ENCODE data around the gene RHEBL1. TPM values are rescaled to one million over a fixed set of nuclear protein-coding genes. Genes with fewer than 3 reads are reported as not detected.
A peak's percentile ranks its signal among the peaks of the same experiment; 100 is the strongest.

RHEBL1 gene
- total and polyA plus RNA-seq, 11 donors: 0.19 to 2.0 (median 0.43) TPM; not detected in 5

GRCh38 chr12:49104822-49105221 is 35.0 kb upstream of the RHEBL1 start:
- no peak overlapping the region for H3K4me3 ChIP-seq
- peak overlapping the region in 6 of 12 donors; percentile 24 to 73 (median 32) for H3K27ac ChIP-seq
- no peaks in the 10 kb centered on the region for H3K27me3 ChIP-seq
- H3K9me3 ChIP-seq: no peaks in the 10 kb centered on the region
- 63 to 88% (median 71%) methylated on average over 3 of the region's 3 CpGs for WGBS, 4 donors
- TF ChIP-seq POLR2A (IDR thresholded peaks at IDR 0.05) (no peak), CTCF (IDR thresholded peaks at IDR 0.05) (no peak)
- H3K4me1 ChIP-seq: peaks cover 3 to 64% (median 58%) of the 10 kb centered on the region in 12 donors
- ATAC-seq (no peak), DNase-seq (no peak)
- H3K36me3 ChIP-seq: peaks cover 7 to 69% (median 59%) of the 10 kb centered on the region in 9 donors
- intact Hi-C loops (cut with DNase I): loop anchor here in 1 of 10 donors (5.0 kb wide), 1 partner anchor 38 kb away; the partner anchor contains the start of gene RHEBL1

GRCh38 chr12:49100380-49100779 is 30.6 kb upstream of the RHEBL1 start:
- no peaks in the 10 kb centered on the region for H3K9me3 ChIP-seq
- DNase-seq: peak in 1 of 5 donors; percentile 17
- WGBS, 4 donors: 92 to 95% (median 93%) methylated on average over 6 of the region's 6 CpGs
- peaks cover 0 to 20% (median 16%) of the 10 kb centered on the region in 12 donors for H3K4me1 ChIP-seq
- no peak for ATAC-seq
- no peak overlapping the region for H3K4me3 ChIP-seq
- peaks cover 7 to 97% (median 87%) of the 10 kb centered on the region in 9 donors for H3K36me3 ChIP-seq
- H3K27ac ChIP-seq: no peak overlapping the region
- H3K27me3 ChIP-seq: no peaks in the 10 kb centered on the region
- intact Hi-C loops (cut with DNase I): loop anchor here in 1 of 10 donors (5.0 kb wide), 1 partner anchor 33 kb away; the partner anchor contains the start of gene RHEBL1
- TF ChIP-seq CTCF (IDR thresholded peaks at IDR 0.05) (no peak), POLR2A (IDR thresholded peaks at IDR 0.05) (no peak)

DNA sequence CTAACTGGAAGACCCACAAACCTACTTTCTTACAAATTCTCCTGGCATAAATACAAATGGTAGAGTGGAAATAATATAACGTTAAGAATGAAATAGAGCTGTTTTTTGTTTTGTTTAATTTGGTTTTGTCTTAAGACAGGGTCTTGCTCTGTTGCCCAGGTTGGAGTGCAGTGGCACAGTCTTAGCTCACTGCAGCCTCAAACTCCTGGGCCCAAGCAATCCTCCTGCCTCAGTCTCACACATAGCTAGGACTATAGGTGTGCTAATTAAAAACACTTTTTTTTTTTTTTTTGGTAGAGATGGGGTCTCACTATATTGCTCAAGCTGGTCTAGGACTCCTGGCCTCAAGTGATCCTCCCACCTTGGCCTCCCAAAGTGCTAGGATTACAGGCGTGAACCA is 28.9 kb upstream of the RHEBL1 start:
- Histone ChIP-seq H3K27ac (no peak overlapping the region), H3K36me3 (peaks cover 7 to 81% (median 76%) of the 10 kb centered on the region in 9 donors), H3K4me3 (no peak overlapping the region), H3K27me3 (peaks cover 0 to 14% (median 6%) of the 10 kb centered on the region in 9 donors), H3K4me1 (peaks cover 0 to 19% (median 14%) of the 10 kb centered on the region in 12 donors), H3K9me3 (no peaks in the 10 kb centered on the region)
- no peak for ATAC-seq
- TF ChIP-seq POLR2A (IDR thresholded peaks at IDR 0.05): no peak
- no peak for TF ChIP-seq CTCF (IDR thresholded peaks at IDR 0.05)
- DNase-seq: no peak
- WGBS, 4 donors: 88 to 99% (median 96%) methylated on average over 2 of the region's 2 CpGs
- intact Hi-C loops (cut with DNase I): loop anchor here in 2 of 10 donors (5.0 kb wide), 1 partner anchor 36 kb away; the partner anchor contains the start of gene KMT2D (in 2 of the 2)

DNA sequence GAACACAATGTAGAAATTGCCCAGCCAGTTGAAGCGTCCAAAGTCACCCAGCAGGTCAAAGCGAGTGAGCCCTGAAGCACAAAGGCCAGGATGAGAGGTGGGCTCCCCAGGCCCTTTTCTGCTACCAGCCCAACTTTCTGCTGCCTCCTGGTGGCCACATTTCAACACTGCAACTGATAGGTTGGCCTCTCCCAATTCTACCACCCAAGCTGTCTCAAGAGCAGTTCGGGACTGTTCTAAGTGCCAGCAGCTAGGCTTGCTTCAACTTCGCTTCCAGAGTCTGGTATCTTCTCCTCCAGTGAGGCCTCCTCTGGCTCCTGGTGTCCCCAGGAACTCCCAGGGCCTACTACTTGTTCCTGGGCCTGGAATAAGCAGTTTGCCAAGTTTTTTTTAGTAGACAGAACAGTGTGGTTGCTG is 28.3 kb upstream of the RHEBL1 start:
- peaks cover 0 to 19% (median 12%) of the 10 kb centered on the region in 9 donors for H3K27me3 ChIP-seq
- intact Hi-C loops (cut with DNase I): loop anchor here in 2 of 10 donors (5.0 kb wide), 1 partner anchor 36 kb away; the partner anchor contains the start of gene KMT2D (in 2 of the 2)
- no peak overlapping the region for H3K27ac ChIP-seq
- 68 to 73% (median 71%) methylated on average over 2 to 4 of the region's 4 CpGs for WGBS, 4 donors
- H3K36me3 ChIP-seq: peaks cover 7 to 75% (median 69%) of the 10 kb centered on the region in 9 donors
- DNase-seq: peak; percentile 27 to 60 (median 47)
- peak; percentile 13 to 35 (median 26) for ATAC-seq
- H3K4me3 ChIP-seq: no peak overlapping the region
- TF ChIP-seq CTCF (IDR thresholded peaks at IDR 0.05) (peak; percentile 68 to 85 (median 76)), POLR2A (IDR thresholded peaks at IDR 0.05) (no peak)
- peaks cover 0 to 23% (median 19%) of the 10 kb centered on the region in 12 donors for H3K4me1 ChIP-seq
- H3K9me3 ChIP-seq: no peaks in the 10 kb centered on the region

Measured in heart left ventricle (tissue), 16 donors.